Common myeloid progenitor, CD34-positive (primary cell): ENCODE measurements around the gene CACNA1H.
"Not testable (repeated sequence)": the region's sequence is repeated elsewhere in the genome, so short reads cannot be mapped to it uniquely, and the experiment has no call there.

ENCODE experiments used
- CTCF ChIA-PET: fragments of 350-600 bp; sonication (Branson Sonifier 250); formaldehyde crosslinking; loops from one replicate; lab custom pipeline; 2021; ENCODE audit warnings: antibody characterized with exemption; lab: Charles Lee
- POLR2A ChIA-PET: fragments of 350-600 bp; sonication (Branson Sonifier 250); formaldehyde crosslinking; loops from one replicate; lab custom pipeline; 2021; ENCODE audit warnings: antibody characterized with exemption; lab: Charles Lee
- DNase-seq, 3 donors: peaks; one replicate each; pipeline versions ENCODE4 v3.0.0 to v3.0.0-alpha.2; 2013
- H3K27ac ChIP-seq, 2 experiments: 1 replicate in 1 of 2; 2 replicates in 1 of 2; pipeline ENCODE4 v1.7.0; 2013; ENCODE audit warnings: inconsistent platforms in 2 of 2, low read length in 2 of 2, mild to moderate bottlenecking in 2 of 2, low read depth in 1 of 2, moderate library complexity in 1 of 2; ENCODE audit not compliant: severe bottlenecking in 2 of 2, insufficient read depth in 1 of 2, poor library complexity in 1 of 2
- H3K27me3 ChIP-seq, 5 experiments: replicated peaks in 2 of 5; 1 replicate in 3 of 5; 2 replicates in 2 of 5; pipeline versions ENCODE4 v1.6.1 to v1.7.0; 2013; ENCODE audit warnings: low read length in 4 of 5, mild to moderate bottlenecking in 2 of 5, moderate library complexity in 2 of 5, inconsistent platforms in 1 of 5; ENCODE audit not compliant: insufficient read depth in 5 of 5, control insufficient read depth in 4 of 5
- H3K36me3 ChIP-seq, 4 experiments: 1 replicate in 2 of 4; 2 replicates in 2 of 4; pipeline versions ENCODE4 v1.6.1 to v1.7.0; 2013; ENCODE audit warnings: low read length in 3 of 4, control low read depth in 1 of 4, mild to moderate bottlenecking in 1 of 4; ENCODE audit not compliant: control insufficient read depth in 4 of 4, insufficient read depth in 4 of 4
- H3K4me1 ChIP-seq, 4 experiments: 1 replicate in 3 of 4; 2 replicates in 1 of 4; pipeline versions ENCODE4 v1.6.1 to v1.7.1; 2013; ENCODE audit warnings: low read length in 3 of 4, mild to moderate bottlenecking in 3 of 4, control low read depth in 1 of 4, inconsistent platforms in 1 of 4, moderate library complexity in 1 of 4; ENCODE audit not compliant: control insufficient read depth in 4 of 4, insufficient read depth in 4 of 4; ENCODE audit errors: control extremely low read depth in 1 of 4
- H3K4me3 ChIP-seq, 7 experiments: 1 replicate in 4 of 7; 2 replicates in 3 of 7; pipeline versions ENCODE4 v1.5.1 to v1.7.0; 2013; ENCODE audit warnings: mild to moderate bottlenecking in 7 of 7, low read length in 6 of 7, moderate library complexity in 6 of 7, inconsistent platforms in 2 of 7, low read depth in 2 of 7, control low read depth in 1 of 7; ENCODE audit not compliant: insufficient read depth in 4 of 7, control insufficient read depth in 1 of 7; ENCODE audit errors: extremely low read depth in 1 of 7
- H3K9me3 ChIP-seq, 5 experiments: 1 replicate in 4 of 5; 2 replicates in 1 of 5; pipeline versions ENCODE4 v1.6.1 to v1.7.1; 2013; ENCODE audit warnings: low read length in 4 of 5, mild to moderate bottlenecking in 2 of 5, inconsistent platforms in 1 of 5, low read depth in 1 of 5, moderate library complexity in 1 of 5; ENCODE audit not compliant: control insufficient read depth in 4 of 5, insufficient read depth in 2 of 5; ENCODE audit errors: control extremely low read depth in 1 of 5
- WGBS: methylation state at CpG from one replicate; pipeline ENCODE4 v1.1.5; 2013; ENCODE audit not compliant: insufficient coverage; 5-methylcytosine and 5-hydroxymethylcytosine counted together

Gene CACNA1H

DNA sequence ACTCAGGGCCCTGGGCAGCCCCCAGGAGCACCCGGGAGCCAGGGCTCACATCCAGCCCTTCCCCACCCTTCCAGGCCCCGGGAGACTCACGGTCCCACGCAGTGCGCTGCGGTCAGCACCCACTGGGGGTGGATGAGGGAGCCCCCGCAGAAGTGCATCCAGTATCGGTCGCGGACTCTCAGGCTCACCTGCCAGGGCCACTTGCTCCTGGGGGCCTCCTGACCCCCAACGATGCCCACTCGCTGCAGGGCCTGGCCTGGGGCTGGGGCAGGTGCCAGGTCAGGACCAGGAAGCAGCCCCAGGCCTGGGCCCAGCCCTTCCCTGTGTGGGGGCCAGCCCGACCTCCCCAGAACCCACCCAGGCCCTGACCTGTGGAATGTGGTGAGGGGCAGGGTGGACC, 76.6 kb downstream of the CACNA1H start:
- H3K9me3 ChIP-seq, H3K4me1 ChIP-seq, POLR2A ChIA-PET, H3K4me3 ChIP-seq, CTCF ChIA-PET, H3K27me3 ChIP-seq, H3K27ac ChIP-seq, DNase-seq, H3K36me3 ChIP-seq: not testable (repeated sequence)
- no CpG with 5 or more reads among the region's 13 CpGs for WGBS

DNA sequence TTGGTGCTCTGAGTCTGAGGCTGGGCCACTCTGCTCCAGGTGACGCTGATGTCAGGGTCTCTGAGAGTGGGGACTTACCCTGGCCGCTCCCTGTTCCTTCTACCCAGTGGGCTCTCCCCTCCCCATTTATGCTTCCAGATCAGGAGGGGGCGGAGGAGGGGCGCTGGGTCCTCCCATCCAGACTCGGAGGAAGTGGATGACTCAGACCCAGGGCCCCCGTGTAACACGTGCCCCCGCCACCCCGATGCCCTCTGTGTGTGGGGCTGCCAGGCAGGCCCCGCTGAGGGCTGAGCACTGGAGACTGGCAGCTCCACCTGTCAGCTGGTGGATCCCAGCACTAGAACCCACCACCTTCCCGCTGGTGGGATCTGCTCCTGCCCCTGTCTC, 77.2 kb downstream of the CACNA1H start, which contains the start of gene TPSB2:
TPSB2 (minus strand) TSS at position 101 of the 387 bp plus-strand sequence. CDS start 233 bp downstream, outside the sequence.
- CTCF ChIA-PET, H3K4me3 ChIP-seq, H3K9me3 ChIP-seq, H3K27me3 ChIP-seq, H3K4me1 ChIP-seq, H3K36me3 ChIP-seq, DNase-seq, H3K27ac ChIP-seq, POLR2A ChIA-PET: not testable (repeated sequence)
- no CpG with 5 or more reads among the region's 11 CpGs for WGBS

DNA sequence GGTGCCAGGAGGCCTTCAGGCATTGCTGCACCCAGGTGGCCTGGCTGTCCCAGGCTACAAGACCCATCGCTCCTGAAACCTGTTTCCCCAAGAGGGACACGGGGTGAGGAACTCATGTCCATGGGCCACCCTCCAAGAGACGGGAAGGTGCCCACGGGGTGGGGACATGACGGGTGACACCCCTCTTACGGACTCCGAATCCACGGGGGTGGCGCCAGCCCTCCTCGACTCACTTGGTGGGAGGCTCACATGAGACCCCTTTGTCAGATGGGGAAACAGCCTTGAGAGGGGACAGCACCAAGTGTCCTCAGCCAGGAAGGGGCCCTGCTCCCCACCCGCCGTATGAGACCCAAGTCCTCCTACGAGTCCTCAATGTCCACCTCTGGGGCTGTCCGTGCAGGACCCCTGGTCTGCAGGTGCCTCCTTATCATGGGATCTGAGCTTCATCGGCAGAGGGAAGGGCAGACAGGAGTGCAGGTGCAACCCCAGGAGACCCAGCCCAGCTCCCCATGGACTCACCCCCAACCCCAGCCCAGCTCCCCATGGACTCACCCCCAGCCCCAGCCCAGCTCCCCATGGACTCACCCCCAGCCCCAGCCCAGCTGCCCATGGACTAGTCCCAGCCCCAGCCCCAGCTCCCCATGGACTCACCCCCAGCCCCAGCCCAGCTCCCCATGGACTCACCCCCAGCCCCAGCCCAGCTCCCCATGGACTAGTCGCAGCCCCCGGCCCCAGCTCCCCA, 77.7 kb downstream of the CACNA1H start:
- H3K9me3 ChIP-seq, H3K4me3 ChIP-seq, DNase-seq, CTCF ChIA-PET, H3K27me3 ChIP-seq, H3K27ac ChIP-seq, POLR2A ChIA-PET, H3K36me3 ChIP-seq, H3K4me1 ChIP-seq: not testable (repeated sequence)
- 84% methylated on average over 8 of the region's 17 CpGs for WGBS

- H3K27me3 ChIP-seq, DNase-seq, POLR2A ChIA-PET, H3K36me3 ChIP-seq, H3K9me3 ChIP-seq, H3K4me1 ChIP-seq, H3K27ac ChIP-seq, H3K4me3 ChIP-seq, CTCF ChIA-PET: not testable (repeated sequence)
- no CpG with 5 or more reads among the region's 7 CpGs for WGBS
These were observed 78.4 kb downstream of the CACNA1H start for GRCh38 chr16:1231301-1231700.

DNA sequence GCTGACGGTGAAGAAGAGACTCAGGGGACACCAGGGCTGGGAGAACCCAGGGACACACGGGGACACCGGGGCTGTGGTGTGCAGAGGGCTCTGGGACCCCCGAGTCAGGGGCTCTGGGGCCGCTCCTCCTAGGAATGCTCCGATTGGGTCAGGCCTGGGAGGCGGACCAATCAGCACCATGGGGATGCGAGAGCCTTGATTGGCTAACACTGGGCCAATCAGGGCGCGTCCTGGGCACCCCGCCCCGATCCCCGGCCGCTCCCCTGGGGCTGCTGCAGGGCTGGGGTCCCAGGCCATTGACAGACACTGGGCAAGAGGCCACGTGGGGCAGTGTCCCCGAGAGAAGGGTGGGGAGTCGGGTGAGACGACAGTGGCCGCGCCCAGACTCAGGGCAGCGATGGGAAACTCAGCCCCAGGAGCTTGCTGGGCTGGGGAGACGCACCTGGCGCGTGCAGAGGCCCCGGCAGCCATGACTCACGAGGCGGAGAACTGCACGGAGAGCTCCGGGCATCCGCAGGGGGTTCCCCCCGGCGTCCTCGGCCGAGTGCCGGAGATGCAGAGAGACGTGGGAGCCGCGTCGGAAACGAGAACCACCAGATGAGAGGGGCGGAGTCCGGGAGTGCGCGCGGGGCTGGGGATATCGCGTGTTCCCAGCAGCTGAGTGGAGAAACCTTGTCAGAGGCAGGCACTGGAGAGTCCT, 79.3 kb downstream of the CACNA1H start:
- H3K9me3 ChIP-seq, POLR2A ChIA-PET, DNase-seq, H3K4me3 ChIP-seq, H3K36me3 ChIP-seq, H3K27me3 ChIP-seq, H3K27ac ChIP-seq, CTCF ChIA-PET, H3K4me1 ChIP-seq: not testable (repeated sequence)
- no CpG with 5 or more reads among the region's 47 CpGs for WGBS

GRCh38 chr16:1236659-1237058, 83.8 kb downstream of the CACNA1H start:
- H3K27me3 ChIP-seq, H3K4me1 ChIP-seq, POLR2A ChIA-PET, H3K9me3 ChIP-seq, DNase-seq, H3K36me3 ChIP-seq, CTCF ChIA-PET, H3K4me3 ChIP-seq, H3K27ac ChIP-seq: not testable (repeated sequence)
- WGBS: no CpG with 5 or more reads among the region's 29 CpGs

DNA sequence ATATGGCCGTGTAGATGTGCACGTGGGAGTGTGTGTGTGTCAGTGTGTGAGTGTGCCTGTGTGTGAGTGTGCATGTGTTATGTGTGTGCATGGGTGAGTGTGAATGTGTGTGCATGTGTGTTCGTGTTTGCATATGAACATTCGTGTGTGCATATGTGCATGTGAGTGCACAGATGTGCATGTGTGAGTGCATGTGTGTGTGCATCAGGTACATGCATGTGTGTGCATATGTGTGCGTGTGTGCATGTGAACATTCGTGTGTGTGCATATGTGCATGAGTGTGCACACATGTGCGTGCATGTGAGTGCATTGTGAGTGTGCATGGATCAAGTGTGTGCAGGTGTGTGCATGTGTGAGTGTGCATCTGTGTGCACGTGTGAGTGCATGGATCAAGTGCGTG, 85.1 kb downstream of the CACNA1H start:
- ChIA-PET CTCF (no interaction called here), POLR2A (no interaction called here)
- no peak overlapping the region for H3K4me3 ChIP-seq
- WGBS: 98% methylated on average over 7 of the region's 9 CpGs
- H3K27ac ChIP-seq: no peak overlapping the region
- no peaks in the 10 kb centered on the region for H3K36me3 ChIP-seq
- no peaks in the 10 kb centered on the region for H3K9me3 ChIP-seq
- peaks cover 0 to 5% (median 0%) of the 10 kb centered on the region in 4 experiments for H3K4me1 ChIP-seq
- peaks cover 0 to 3% (median 0%) of the 10 kb centered on the region in 5 experiments for H3K27me3 ChIP-seq
- no peak for DNase-seq
